ENCODE data around the gene FYB1. TPM values are rescaled to one million over a fixed set of nuclear protein-coding genes. Genes with fewer than 3 reads are reported as not detected.

Gene FYB1
- total RNA-seq, 1 experiment from 2014 or later: 10.5 TPM

GRCh38 chr5:39121315-39121714 lies 98.0 kb downstream of the FYB1 start:
- BruUV-seq (replicated peaks): no TSS peak
- no peak overlapping the region for H3K27ac ChIP-seq
- H3K4me3 ChIP-seq: no peak overlapping the region
- no peaks in the 10 kb centered on the region for H3K27me3 ChIP-seq (ENCODE audit: insufficient read depth, low read depth)
- H3K79me2 ChIP-seq (ENCODE audit: low read depth): no peaks in the 10 kb centered on the region
- no peaks in the 10 kb centered on the region for H3K36me3 ChIP-seq (ENCODE audit: low read depth)
- H3K9me2 ChIP-seq (ENCODE audit: insufficient read depth): peaks cover 10% of the 10 kb centered on the region; the same call in 1 of the 2 replicates
- DNase-seq: no peak
- no peak overlapping the region for H2AFZ ChIP-seq
- no peak overlapping the region for H3K4me2 ChIP-seq
- H3F3A ChIP-seq (ENCODE audit: insufficient read depth, low read depth): no peaks in the 10 kb centered on the region
- H3K9me3 ChIP-seq (ENCODE audit: insufficient read depth, low read depth): no peaks in the 10 kb centered on the region
- H3K4me1 ChIP-seq (replicated peaks; ENCODE audit: insufficient read depth): 0 out of 2 replicates have a peak, but pooled peaks cover 12% of the 10 kb centered on the region
- ChIA-PET POLR2A (ENCODE audit: unreplicated experiment) (interaction anchor here (0.6 to 0.7 kb wide), 2 partner anchors 41 to 226 kb away, joined by 10 to 28 read pairs; no protein-coding TSS in a partner anchor), CTCF (no interaction called here)
- TF ChIP-seq EZH2 (IDR thresholded peaks at IDR 0.05; ENCODE audit: low read depth): no peak
- no peak for TF ChIP-seq CTCF (conservative IDR thresholded peaks at IDR 0.05)
- intact Hi-C loops (cut with micrococcal nuclease; ENCODE audit: unreplicated experiment): no loop called here
- no peaks in the 10 kb centered on the region for H4K20me1 ChIP-seq (ENCODE audit: insufficient read depth)

- Histone ChIP-seq H3K4me3 (no peak overlapping the region), H3K4me2 (no peak overlapping the region), H3K4me1 (replicated peaks; ENCODE audit: insufficient read depth) (0 out of 2 replicates have a peak, but pooled peaks cover 16% of the 10 kb centered on the region), H2AFZ (no peak overlapping the region), H3K27me3 (ENCODE audit: insufficient read depth, low read depth) (no peaks in the 10 kb centered on the region), H3K36me3 (ENCODE audit: low read depth) (no peaks in the 10 kb centered on the region), H4K20me1 (ENCODE audit: insufficient read depth) (no peaks in the 10 kb centered on the region), H3K9me2 (ENCODE audit: insufficient read depth) (peaks cover 10% of the 10 kb centered on the region; the same call in 1 of the 2 replicates), H3K27ac (no peak overlapping the region), H3K9me3 (ENCODE audit: insufficient read depth, low read depth) (no peaks in the 10 kb centered on the region), H3K79me2 (ENCODE audit: low read depth) (no peaks in the 10 kb centered on the region), H3F3A (ENCODE audit: insufficient read depth, low read depth) (no peaks in the 10 kb centered on the region)
- POLR2A ChIA-PET (ENCODE audit: unreplicated experiment): no interaction called here
- CTCF ChIA-PET: interaction anchor here (0.6 to 1.5 kb wide), 2 partner anchors 40 to 654 kb away, joined by 4 to 13 read pairs; no protein-coding TSS in a partner anchor
- DNase-seq: no peak
- no peak for TF ChIP-seq EZH2 (IDR thresholded peaks at IDR 0.05; ENCODE audit: low read depth)
- TF ChIP-seq CTCF (conservative IDR thresholded peaks at IDR 0.05): no peak
- no TSS peak for BruUV-seq (replicated peaks)
- intact Hi-C loops (cut with micrococcal nuclease; ENCODE audit: unreplicated experiment): no loop called here
Observed at GRCh38 chr5:39120052-39120420, 99.3 kb downstream of the FYB1 start.

GRCh38 chr5:39119404-39120051 lies 99.8 kb downstream of the FYB1 start:
- ChIA-PET POLR2A (ENCODE audit: unreplicated experiment) (interaction anchor here (0.5 kb wide), 1 partner anchor 721 kb away, joined by 5 read pairs; no protein-coding TSS in a partner anchor), CTCF (interaction anchor here (1.5 kb wide), 1 partner anchor 39 kb away, joined by 13 read pairs; no protein-coding TSS in a partner anchor)
- intact Hi-C loops (cut with micrococcal nuclease; ENCODE audit: unreplicated experiment): no loop called here
- Histone ChIP-seq H3K4me3 (no peak overlapping the region), H2AFZ (no peak overlapping the region), H3K36me3 (ENCODE audit: low read depth) (no peaks in the 10 kb centered on the region), H3F3A (ENCODE audit: insufficient read depth, low read depth) (no peaks in the 10 kb centered on the region), H3K4me1 (replicated peaks; ENCODE audit: insufficient read depth) (0 out of 2 replicates have a peak, but pooled peaks cover 16% of the 10 kb centered on the region), H3K4me2 (no peak overlapping the region), H3K79me2 (ENCODE audit: low read depth) (no peaks in the 10 kb centered on the region), H3K27ac (no peak overlapping the region), H3K9me3 (ENCODE audit: insufficient read depth, low read depth) (0 out of 2 replicates have a peak, but pooled peaks cover 2% of the 10 kb centered on the region), H3K27me3 (ENCODE audit: insufficient read depth, low read depth) (no peaks in the 10 kb centered on the region), H4K20me1 (ENCODE audit: insufficient read depth) (no peaks in the 10 kb centered on the region), H3K9me2 (ENCODE audit: insufficient read depth) (peaks cover 10% of the 10 kb centered on the region; the same call in 1 of the 2 replicates)
- TF ChIP-seq CTCF (conservative IDR thresholded peaks at IDR 0.05): no peak
- TF ChIP-seq EZH2 (IDR thresholded peaks at IDR 0.05; ENCODE audit: low read depth): no peak
- no peak for DNase-seq
- no TSS peak for BruUV-seq (replicated peaks)
